GM21576 (cell line): Measurements from ENCODE around the gene NR2C2.

Experiments
- ATAC-seq: cut with Tn5 transposase; IDR thresholded peaks from one replicate; pipeline ENCODE4 v1.9.1; 2021; ENCODE audit warnings: mild to moderate bottlenecking, moderate library complexity; ENCODE audit not compliant: unreplicated experiment

NR2C2 gene

DNA sequence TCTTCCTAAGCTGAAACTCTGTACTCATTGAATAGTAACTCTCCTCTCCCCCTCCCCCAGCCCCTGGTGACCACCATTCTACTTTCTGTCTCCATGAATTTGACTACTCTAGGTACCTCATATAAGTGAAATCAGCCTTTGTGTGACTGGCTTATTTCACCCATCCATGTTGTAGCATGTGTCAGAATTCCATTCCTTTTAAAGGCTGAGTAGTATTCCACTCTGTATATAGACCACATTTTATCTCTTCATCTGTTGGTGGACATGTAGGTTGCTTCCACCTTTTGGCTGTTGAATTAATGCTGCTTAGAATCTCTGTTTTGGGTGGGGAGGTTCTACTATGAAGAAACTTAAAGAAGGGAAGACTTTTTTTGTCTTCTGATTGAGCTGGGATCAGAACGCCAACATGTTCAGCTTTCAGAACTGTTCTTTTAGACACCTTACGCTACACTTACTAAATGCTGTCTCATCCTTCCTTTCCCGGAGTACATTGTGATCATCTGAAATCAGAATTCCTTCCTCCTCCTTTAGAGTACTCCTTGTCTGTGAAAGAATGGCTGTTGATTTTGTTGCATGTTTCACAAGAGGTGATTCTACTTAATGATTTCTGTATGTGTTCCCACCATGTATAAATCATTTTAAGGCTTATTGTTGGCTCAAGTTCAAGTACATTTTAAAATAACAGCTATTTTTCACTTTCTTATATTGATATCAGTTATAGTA lies 67.4 kb downstream of the NR2C2 start:
- no peak for ATAC-seq

DNA sequence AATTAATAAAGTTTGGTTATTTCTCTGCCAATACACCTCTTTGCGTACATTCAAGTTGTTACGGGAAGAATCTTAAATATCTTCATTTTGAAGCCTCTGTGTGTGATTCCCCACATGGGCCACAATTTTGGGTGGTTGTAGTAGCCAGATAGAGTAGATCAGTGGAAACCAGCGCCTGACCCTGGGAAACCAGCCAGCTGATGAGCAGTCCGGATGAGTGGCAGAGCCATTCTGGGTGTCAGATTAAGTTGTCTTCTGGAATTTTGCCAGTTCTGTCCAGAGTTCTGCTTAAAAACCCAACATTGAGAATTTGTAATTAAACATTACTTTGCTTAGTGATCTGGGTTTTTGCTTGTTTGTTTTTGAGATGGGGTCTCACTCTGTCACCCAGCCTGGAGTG lies 68.1 kb downstream of the NR2C2 start:
- no peak for ATAC-seq

DNA sequence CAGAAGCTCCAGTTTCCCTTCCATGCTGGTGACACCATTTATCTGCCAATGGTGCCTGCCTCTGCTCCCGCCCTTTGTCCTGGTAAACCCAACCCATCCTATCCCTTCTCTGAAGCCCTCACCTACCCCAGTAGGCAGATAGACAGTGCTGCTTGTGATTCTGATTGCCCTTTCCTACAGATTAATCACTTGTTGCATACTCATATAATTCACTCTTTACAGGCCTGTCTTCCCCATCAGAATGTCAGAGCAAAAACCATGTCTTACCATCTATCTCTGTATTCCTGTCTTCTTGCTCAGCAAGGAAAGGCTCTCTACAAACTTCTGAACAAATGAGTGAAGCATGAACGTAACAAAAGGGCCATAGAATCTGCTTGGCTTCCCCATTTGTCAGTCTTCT lies 69.8 kb downstream of the NR2C2 start:
- ATAC-seq: no peak

DNA sequence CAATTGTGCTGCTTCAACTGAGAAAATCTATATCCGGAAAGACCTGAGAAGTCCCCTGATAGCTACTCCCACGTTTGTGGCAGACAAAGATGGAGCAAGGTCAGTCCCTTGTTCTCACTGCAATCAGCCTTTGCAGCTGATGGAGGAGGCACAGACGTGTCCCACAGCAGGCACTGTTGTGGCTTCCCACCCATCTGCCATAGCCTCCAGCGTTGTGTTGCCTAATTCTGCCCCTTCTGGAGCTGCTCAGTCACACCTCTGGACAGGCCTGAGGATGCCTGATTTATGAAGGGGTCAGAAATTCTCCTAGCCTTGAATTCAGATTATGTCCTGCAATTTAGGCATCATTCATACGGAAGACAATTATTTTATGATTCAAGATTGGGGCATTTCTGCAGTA lies 75.9 kb downstream of the NR2C2 start:
- ATAC-seq: no peak

DNA sequence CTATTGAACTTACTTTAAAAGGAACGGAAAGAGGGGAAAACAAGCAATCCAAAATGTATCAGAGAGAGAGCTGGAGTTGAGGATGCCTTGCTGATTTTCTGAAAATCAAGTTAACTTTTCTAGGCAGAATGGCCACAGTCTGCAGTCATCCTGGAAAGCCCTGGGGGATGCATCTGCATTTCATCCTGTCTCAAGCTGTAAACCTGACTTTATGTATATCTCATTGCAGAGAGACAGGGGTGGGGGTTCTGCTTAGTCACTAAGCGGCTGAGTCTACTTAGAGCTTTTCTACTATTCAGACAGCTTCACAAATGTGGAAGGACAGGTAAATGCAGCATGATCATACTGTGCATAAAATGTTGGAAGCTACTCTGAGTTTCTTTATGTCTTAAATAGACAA lies 76.3 kb downstream of the NR2C2 start:
- ATAC-seq: no peak

DNA sequence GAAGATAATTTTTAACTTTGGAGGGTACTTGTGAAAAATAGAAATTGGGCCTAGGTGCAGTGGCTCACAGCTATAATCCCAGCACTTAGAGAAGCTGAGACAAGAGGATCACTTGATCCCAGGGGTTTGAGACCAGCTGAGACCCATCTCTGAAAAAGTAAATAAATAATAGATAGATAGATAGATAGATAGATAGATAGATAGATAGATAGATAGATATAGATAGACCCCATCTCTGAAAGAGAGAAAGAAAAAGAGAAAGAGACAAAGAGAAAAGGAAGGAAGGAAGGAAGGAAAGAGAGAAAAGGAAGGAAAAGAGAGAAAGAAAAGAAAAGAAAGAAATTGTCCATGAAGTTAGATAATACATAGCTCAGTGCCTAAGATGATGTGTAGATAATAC lies 82.2 kb downstream of the NR2C2 start:
- ATAC-seq: no peak

DNA sequence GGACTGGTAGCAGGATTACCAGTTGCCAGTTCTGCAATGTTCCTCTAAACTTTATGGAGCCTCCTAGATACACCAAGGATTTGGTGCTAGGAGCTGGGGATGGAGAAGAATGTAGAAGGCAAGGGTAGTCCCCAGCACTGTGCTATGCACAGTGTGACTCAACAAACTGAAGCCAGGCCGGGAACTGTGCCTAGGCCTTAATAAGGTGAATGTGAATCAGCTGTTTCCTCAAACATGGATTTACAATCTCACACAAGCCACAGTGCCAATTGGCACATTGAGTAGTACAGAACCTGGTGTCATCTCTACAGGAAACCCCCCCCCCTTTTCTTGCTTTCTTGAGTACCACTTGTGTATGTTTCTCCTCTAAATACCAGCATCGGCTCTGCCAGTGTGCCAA lies 85.3 kb downstream of the NR2C2 start:
- ATAC-seq: no peak

DNA sequence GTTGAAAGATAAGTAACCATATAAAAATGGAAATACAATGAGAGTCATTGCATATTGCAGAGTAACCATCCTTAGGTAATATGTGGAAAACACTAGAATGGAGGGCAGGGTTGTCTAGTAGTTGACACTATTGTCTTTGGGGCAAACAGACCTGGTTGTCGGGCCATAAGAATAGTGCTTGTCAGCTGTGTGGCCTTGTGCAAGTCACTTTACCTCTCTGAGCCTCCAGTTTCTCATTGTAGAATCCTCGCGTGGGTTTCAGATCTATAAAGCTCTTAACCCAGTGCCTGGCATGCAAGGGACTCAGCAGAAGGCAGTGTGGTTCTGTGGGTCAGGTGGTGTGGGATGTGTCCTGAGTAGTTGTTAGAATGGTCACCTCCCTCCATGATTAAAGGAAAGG lies 85.7 kb downstream of the NR2C2 start:
- no peak for ATAC-seq

DNA sequence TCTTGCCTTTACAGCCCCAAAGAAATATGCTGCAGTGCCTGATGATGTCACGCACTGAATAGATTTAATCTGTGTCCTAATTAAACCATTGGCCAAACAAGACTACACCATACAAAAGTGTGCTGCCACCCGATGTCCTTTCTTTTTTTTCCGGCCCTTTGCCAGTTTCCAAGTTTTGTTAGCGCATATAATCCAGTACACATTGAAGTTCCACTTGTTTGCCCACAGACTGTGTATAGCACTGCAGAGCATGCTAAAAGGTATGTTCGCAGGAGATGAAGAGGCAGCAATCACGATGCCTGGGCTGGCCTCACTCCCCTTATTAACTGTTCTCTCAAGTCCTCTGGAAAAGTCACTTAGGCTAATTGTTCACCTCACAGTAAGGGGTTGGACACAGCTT lies 90.9 kb downstream of the NR2C2 start:
- ATAC-seq: no peak

DNA sequence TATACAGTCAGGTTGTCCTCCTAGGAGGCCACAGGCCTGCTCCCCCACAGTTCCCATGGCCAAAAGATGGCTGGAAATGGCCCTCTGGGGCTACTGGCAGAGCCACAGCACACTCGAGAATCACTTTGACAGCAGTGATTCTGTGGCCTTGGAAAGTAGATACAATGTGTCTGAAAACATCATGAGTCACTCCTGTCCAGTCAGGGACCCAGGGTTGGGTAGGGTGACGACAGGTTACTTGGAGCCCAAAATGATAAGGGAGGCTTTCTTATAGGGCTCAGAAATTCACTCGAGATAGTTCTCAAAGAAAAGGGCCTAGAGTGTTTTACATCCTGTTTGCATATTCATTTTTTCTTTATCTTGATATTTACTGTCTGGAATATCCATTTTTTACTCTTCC lies 93.5 kb downstream of the NR2C2 start:
- ATAC-seq: no peak

DNA sequence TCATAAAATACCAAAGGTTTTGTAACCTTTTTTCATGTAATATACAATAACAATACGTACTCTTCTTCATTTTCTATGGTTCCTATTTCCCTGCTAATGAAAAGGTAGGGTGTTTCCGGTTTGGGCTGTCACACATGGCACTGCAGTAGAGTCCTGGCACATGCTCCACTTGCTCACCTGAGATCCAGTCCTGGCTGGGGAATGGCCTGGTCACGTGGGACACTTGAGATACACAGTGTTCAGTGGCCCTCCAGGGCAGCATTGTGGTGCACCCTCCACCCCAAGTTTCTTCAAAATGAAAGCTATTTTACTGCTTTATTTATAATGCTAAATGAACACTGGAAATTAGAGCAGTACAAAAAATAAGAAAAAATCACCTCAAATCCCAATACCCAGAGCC lies 94.6 kb downstream of the NR2C2 start:
- no peak for ATAC-seq

DNA sequence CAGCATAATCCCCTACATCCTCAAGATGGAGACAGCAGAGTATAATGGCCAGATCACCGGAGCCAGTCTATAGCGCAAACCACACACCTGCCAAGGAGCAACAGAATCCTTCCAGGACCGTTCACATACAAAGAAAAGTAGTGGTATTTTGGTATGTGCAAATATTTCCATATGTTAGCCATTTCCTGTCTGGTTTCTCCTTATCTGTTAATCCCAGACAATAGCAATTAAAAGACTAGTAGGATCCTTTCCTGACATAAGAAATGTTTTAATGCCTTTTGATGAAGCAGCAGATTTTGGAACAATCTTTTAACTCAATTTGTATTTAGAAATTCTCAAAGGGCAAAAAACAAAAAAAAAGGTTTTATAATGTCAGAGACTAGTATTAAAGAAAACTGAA lies 95.6 kb downstream of the NR2C2 start:
- no peak for ATAC-seq

DNA sequence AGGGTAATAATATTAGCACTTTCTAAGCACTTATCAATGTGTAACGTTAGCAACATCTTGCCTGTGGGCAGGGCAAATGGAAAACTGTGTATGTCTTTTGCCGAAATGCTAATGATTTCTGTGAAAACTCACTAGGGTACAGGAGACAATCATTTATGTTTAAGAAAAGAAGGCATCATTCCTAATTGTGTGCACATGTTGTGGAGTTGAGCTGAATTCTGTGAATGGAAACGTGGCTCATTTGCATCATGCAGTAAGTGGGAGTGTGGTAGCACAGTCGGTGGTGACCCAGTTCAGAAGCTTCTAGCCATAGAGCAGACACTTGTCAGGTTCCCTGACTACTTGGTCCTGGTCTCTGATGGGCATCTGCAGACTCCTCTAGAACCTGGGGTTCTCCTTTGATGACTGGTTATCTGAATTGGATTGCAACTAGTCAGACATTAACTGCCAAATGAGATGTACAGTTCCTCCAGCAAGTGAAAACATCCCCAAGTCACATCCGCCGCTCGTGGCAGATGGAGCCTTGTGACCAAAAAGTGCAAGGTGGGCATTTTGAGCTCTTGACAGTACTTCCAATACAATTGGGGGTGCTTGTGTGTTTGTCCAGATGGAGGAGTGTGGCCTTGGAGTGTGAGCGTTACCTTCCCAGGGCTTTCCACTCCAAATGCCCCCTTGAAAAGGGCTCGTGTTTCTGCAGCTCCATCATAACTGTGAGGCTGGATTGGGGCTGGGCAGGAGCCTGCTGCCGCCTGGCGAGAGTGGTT lies 96.2 kb downstream of the NR2C2 start:
- ATAC-seq: no peak

DNA sequence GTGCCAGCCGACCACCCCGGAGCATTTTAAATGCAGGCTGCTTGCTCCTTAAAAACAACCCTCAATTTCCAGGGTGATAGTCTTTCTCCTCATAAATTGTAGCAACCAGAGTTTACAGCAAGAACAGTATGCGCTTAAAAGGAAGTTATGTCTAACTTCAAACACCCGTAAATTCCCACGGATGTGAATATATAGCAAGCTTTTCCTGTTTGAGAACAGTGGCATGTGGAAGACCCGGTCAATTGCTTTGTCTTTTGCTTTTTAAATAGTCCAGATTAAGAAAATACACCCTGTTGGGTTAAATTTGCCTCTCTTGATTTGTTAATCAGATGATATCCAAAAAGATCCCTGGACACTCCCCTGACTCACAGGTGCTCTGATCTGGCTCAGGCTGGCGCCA lies 96.9 kb downstream of the NR2C2 start:
- ATAC-seq: no peak

DNA sequence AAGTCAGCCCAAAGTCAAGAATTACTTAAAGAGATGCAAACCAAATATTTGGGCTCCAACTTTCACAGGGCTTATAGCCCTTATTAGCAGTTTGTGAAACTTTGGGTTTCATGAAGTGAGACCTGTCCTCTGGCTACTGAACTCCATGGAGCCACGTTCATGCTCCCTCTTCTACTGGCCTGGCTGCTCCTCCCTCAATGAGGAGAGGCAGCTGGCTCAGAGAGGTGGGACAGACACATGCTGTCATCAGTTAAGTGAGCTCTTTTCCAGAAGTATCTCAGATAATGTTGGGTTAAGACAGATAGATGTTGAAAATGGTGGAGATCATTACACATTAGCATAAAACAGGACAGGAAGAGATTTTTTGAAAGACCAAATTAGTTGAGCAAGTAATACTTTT lies 98.3 kb downstream of the NR2C2 start:
- ATAC-seq: no peak

DNA sequence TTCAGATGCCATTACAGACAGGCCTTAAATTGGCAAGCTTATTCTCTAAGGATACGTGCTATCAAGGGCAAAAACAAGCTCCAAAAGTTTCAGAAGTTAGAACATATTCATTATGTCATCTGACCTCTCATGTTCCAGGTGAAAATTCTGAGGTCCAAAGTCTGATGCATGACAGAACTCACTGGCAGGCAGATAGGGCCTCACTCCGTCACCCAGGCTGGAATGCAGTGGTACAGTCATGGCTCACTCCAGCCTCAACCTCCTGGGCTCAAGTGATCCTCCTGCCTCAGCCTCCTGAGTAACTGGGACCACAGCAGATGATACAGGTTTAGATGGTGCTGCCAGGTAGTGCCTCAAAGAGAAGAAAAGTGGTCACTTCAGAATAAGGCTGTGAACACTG lies 102.2 kb downstream of the NR2C2 start:
- ATAC-seq: no peak

DNA sequence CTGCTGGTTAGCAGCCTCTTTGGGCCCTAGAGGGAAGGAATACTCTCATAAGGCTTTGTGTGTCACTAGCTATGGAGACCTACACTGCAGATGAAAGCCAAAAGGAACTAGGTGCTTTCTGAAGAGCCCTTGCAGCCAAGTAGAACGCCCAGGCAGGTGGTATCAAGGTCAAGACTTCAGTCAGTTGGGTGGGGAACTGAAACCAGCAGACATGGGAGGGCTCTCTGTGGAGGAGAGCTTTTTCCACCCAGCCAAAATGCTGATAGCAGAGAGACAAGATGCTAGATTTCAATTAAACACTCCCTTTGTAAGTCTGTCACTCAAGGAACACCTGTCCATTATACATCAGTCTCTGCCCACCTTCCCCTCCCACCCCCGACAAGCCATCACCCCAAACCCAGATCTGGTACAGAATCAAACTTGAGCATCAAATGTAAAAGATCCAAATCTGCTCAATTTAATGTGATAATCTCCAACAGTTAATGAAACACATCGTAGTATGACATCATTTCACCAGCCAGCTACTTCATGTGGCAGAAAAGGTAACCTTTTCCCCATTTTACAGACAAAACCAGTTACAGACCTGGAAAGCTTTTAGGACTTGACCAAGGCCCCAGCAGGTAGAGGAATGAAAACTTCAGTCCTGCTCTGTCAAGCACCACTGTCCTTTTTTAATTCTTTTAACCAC lies 103.2 kb downstream of the NR2C2 start:
- peak; percentile 84 for ATAC-seq

DNA sequence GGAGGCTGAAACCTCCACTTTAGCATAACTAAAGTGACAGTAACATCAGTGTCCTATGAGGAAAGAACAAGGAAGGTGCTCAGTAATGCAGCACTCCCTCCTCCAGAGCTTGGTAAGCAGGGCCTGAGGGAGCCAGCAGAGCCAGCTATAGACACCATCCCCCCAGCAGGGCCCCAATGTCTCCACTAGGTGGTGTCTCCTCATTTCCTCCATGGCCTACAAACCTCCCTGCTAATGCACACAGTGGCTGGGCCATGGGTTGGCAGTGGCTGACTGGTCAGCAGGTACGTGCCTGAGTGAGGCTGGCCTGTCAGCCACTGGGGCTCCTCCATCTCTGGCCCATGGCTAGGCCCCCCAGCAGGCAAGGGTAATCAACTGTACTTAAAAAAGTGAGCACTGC lies 104.1 kb downstream of the NR2C2 start:
- peak; percentile 55 for ATAC-seq

DNA sequence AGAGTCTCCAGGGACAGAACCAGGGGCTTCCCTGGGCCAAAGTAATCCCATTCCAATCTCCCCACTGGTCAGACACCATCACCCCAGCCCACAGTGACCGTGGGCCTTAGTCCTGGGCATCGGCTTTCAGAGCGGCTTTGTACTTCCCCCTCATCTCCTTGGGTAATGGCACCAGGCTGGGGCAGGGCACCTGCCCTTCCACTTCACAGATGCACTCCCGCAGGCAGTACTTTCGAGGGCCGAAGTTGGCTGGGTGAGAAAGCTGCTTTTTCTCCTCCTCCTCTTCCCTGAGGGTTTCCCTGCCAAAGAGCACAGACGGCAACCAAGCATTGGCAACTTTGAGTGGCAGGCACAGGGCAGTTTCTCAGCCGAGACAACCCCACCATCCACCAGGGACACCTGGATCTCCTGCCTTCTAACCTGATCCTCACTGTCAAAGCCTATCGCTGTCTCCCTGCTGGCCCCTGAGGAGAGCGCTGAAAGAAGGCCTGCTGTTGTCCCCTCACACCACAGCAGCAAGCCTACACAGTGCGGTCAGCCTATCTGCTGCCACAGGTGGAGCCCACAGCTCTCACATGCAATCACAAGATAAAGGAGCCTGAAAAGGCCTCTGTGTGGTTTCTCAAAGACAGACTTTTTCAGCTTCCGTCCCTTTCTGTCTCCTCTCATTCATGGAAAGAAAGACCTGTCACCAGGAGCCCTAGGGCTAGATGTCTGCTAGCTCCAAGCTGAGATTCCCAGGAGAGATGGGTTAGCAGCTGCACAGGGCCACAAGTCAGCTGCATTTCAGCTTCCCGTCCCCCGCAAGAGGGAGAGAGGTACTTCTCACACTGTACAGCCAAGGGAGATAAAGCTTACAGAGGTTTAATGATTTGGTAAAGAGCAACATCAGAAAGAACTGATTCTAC lies 105.2 kb downstream of the NR2C2 start:
- no peak for ATAC-seq

DNA sequence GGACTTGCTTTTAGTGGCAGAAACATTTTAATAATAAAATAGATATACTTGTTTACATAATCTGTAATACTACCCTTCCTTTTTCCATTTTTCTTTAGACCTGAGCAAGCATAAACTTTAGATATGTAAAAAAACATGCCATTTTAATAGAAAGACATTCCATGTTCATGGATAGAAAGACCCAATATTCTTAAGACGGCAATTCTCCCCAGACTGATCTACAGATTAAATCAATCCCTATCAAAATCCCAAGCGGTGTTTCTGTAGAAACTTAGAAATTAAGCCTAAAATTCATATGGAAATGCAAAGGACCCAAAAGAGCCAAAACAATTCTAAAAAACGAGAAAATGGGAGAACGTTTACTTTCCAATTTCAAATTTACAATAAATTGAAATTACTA lies 106.2 kb downstream of the NR2C2 start:
- no peak for ATAC-seq

DNA sequence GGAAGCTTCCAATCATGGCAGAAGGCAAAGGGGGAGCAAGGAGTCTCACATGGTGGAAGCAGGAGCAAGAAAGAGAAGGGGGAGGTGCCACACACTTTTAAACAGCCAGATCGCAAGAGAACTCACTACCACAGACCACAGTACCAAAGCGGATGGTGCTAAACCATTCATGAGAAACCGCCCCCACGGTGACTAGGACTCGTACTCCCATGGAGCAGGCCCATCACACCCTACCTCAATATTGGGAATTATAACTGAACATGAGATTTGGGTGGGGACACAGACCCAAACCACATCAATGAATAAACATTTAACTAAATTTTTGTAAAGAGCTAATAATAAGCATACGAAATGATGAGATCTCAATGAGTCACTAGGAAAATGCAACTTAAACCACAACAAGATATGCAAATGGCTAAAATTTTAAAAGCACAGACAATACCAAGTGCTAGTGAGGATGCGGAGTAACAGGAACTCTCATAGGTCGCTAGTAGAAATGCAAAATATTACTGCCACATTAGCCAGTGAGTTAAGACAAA lies 107.7 kb downstream of the NR2C2 start:
- ATAC-seq: peak; percentile 34
